ENCODE results near the gene EDN3.

The EDN3 gene

GRCh38 chr20:59320854-59321647 is 20.6 kb downstream of the EDN3 start:
- peaks cover 6% of the 10 kb centered on the region for H3K9me3 Mint-ChIP-seq
- no peaks in the 10 kb centered on the region for H3K36me3 Mint-ChIP-seq (ENCODE audit: low read depth)
- no peak for DNase-seq
- peak overlapping the region; percentile 69 for H3K4me3 Mint-ChIP-seq
- H3K27me3 Mint-ChIP-seq (ENCODE audit: low read depth, poor library complexity), result no peaks in the 10 kb centered on the region
- H3K4me1 Mint-ChIP-seq, result peaks cover 91% of the 10 kb centered on the region
- no peak overlapping the region for H3K27ac Mint-ChIP-seq
- no peak for TF ChIP-seq CTCF (IDR thresholded peaks at IDR 0.05)

- Mint-ChIP-seq H3K27ac (peak overlapping the region; percentile 93), H3K9me3 (no peaks in the 10 kb centered on the region), H3K36me3 (ENCODE audit: low read depth) (no peaks in the 10 kb centered on the region), H3K4me3 (peak overlapping the region; percentile 69), H3K27me3 (ENCODE audit: low read depth, poor library complexity) (peaks cover 5% of the 10 kb centered on the region), H3K4me1 (peaks cover 89% of the 10 kb centered on the region)
- DNase-seq, result peak; percentile 24
- TF ChIP-seq CTCF (IDR thresholded peaks at IDR 0.05), result no peak
Measured at GRCh38 chr20:59322081-59322480, 21.7 kb downstream of the EDN3 start.

GRCh38 chr20:59322585-59323454 is 22.4 kb downstream of the EDN3 start:
- DNase-seq, result no peak
- H3K4me3 Mint-ChIP-seq, result peak overlapping the region; percentile 33
- peaks cover 8% of the 10 kb centered on the region for H3K27me3 Mint-ChIP-seq (ENCODE audit: low read depth, poor library complexity)
- H3K27ac Mint-ChIP-seq, result peak overlapping the region; percentile 23
- no peak for TF ChIP-seq CTCF (IDR thresholded peaks at IDR 0.05)
- H3K4me1 Mint-ChIP-seq, result peaks cover 86% of the 10 kb centered on the region
- H3K9me3 Mint-ChIP-seq, result no peaks in the 10 kb centered on the region
- no peaks in the 10 kb centered on the region for H3K36me3 Mint-ChIP-seq (ENCODE audit: low read depth)

GRCh38 chr20:59323731-59324130 is 23.3 kb downstream of the EDN3 start:
- Mint-ChIP-seq H3K4me1 (peaks cover 82% of the 10 kb centered on the region), H3K27ac (peak overlapping the region; percentile 70), H3K27me3 (ENCODE audit: low read depth, poor library complexity) (peaks cover 13% of the 10 kb centered on the region), H3K36me3 (ENCODE audit: low read depth) (no peaks in the 10 kb centered on the region), H3K9me3 (no peaks in the 10 kb centered on the region), H3K4me3 (peak overlapping the region; percentile 45)
- DNase-seq, result no peak
- TF ChIP-seq CTCF (IDR thresholded peaks at IDR 0.05), result no peak

- no peak for DNase-seq
- no peak for TF ChIP-seq CTCF (IDR thresholded peaks at IDR 0.05)
- H3K27ac Mint-ChIP-seq, result peak overlapping the region; percentile 32
- H3K4me1 Mint-ChIP-seq, result peaks cover 86% of the 10 kb centered on the region
- no peaks in the 10 kb centered on the region for H3K36me3 Mint-ChIP-seq (ENCODE audit: low read depth)
- peaks cover 20% of the 10 kb centered on the region for H3K27me3 Mint-ChIP-seq (ENCODE audit: low read depth, poor library complexity)
- no peaks in the 10 kb centered on the region for H3K9me3 Mint-ChIP-seq
- peak overlapping the region; percentile 45 for H3K4me3 Mint-ChIP-seq
Measured at GRCh38 chr20:59324521-59325141, 24.2 kb downstream of the EDN3 start.

Data from nephron progenitor cell (in vitro differentiated cells).